Activated naive CD4-positive, alpha-beta T cell treated with anti-CD3 and anti-CD28 coated beads, Interleukin-2, amount 50 U/mL, for 72 hours (primary cell): ENCODE results near the gene NDRG2. TPM values are rescaled to one million over a fixed set of nuclear protein-coding genes. Genes with fewer than 3 reads are reported as not detected.
"Not testable (repeated sequence)": the region's sequence is repeated elsewhere in the genome, so short reads cannot be mapped to it uniquely, and the experiment has no call there.

Source experiments
- ATAC-seq, 2 donors: fragments of 150-1000 bp; cut with Tn5 transposase; 2 replicates each; pipeline ENCODE4 v1.10.0; 2021; ENCODE audit warnings: mild to moderate bottlenecking in 2 of 2, moderate library complexity in 2 of 2
- DNase-seq, 2 donors: peaks; one replicate each; pipeline ENCODE4 v3.0.0; 2021 to 2022; ENCODE audit warnings: low spot score in 2 of 2
- H3K27ac Mint-ChIP-seq, 2 donors: one replicate each; pipeline ENCODE4 v1.8.0; 2022; ENCODE audit warnings: mild to moderate bottlenecking in 2 of 2, mixed read lengths in 2 of 2
- H3K36me3 Mint-ChIP-seq, 2 donors: one replicate each; pipeline ENCODE4 v1.8.0; 2022; ENCODE audit warnings: mixed read lengths in 2 of 2
- H3K9me3 Mint-ChIP-seq, 2 donors: one replicate each; pipeline ENCODE4 v1.8.0; 2022; ENCODE audit warnings: mixed read lengths in 2 of 2
- total RNA-seq, 2 donors: library from RNA; stranded (reverse); gene quantifications; one replicate each; pipeline ENCODE4 v1.2.3, GENCODE V29; 2022

NDRG2 gene
- total RNA-seq, 2 donors from 2014 or later = 7.6 to 7.8 TPM

GRCh38 chr14:21041676-21042433 is 17.0 kb upstream of the NDRG2 start, which contains the start of gene RNASE7:
Gene RNASE7 (plus strand): TSS chr14:21042362. CDS start chr14:21042993, 631 bp downstream.
- Mint-ChIP-seq H3K27ac (peak within 1 kb of the TSS in 1 of 2 donors; percentile 78), H3K36me3 (no peaks in the 10 kb centered on the region), H3K9me3 (no peaks in the 10 kb centered on the region)
- DNase-seq (no peak), ATAC-seq (no peak)

GRCh38 chr14:21040941-21041340 is 16.1 kb upstream of the NDRG2 start:
- H3K27ac Mint-ChIP-seq = peak overlapping the region in 1 of 2 donors; percentile 20
- not testable (repeated sequence) for H3K9me3 Mint-ChIP-seq, DNase-seq, ATAC-seq, H3K36me3 Mint-ChIP-seq

- no peak for DNase-seq
- H3K27ac Mint-ChIP-seq = peak overlapping the region in 1 of 2 donors; percentile 20
- H3K36me3 Mint-ChIP-seq = no peaks in the 10 kb centered on the region
- no peaks in the 10 kb centered on the region for H3K9me3 Mint-ChIP-seq
- no peak for ATAC-seq
Observed at GRCh38 chr14:21040370-21040925, 15.6 kb upstream of the NDRG2 start.

GRCh38 chr14:21039585-21040369 is 14.9 kb upstream of the NDRG2 start:
- Mint-ChIP-seq H3K36me3 (no peaks in the 10 kb centered on the region), H3K9me3 (no peaks in the 10 kb centered on the region), H3K27ac (peak overlapping the region; percentile 11 to 20)
- DNase-seq = no peak
- ATAC-seq = peak; percentile 56 to 64

GRCh38 chr14:21038441-21039422 is 13.9 kb upstream of the NDRG2 start:
- ATAC-seq (no peak), DNase-seq (no peak)
- no peak overlapping the region for H3K27ac Mint-ChIP-seq
- no peaks in the 10 kb centered on the region for H3K36me3 Mint-ChIP-seq
- H3K9me3 Mint-ChIP-seq = no peaks in the 10 kb centered on the region

- Mint-ChIP-seq H3K36me3 (no peaks in the 10 kb centered on the region), H3K27ac (no peak overlapping the region), H3K9me3 (no peaks in the 10 kb centered on the region)
- DNase-seq (no peak), ATAC-seq (no peak)
Observed at GRCh38 chr14:21037156-21037555, 12.3 kb upstream of the NDRG2 start.

- H3K27ac Mint-ChIP-seq = peak overlapping the region in 1 of 2 donors; percentile 18
- no peaks in the 10 kb centered on the region for H3K36me3 Mint-ChIP-seq
- DNase-seq (no peak), ATAC-seq (peak in 1 of 2 donors; percentile 65)
- no peaks in the 10 kb centered on the region for H3K9me3 Mint-ChIP-seq
Observed at GRCh38 chr14:21036751-21037150, 11.9 kb upstream of the NDRG2 start.

GRCh38 chr14:21034707-21035106 is 9.8 kb upstream of the NDRG2 start, which contains the start of gene RNASE13:
Gene RNASE13 (minus strand): TSS chr14:21034807. CDS start chr14:21034288, 519 bp downstream.
- no peak for DNase-seq
- Mint-ChIP-seq H3K27ac (no peak within 1 kb of the TSS), H3K36me3 (no peaks in the 10 kb centered on the region), H3K9me3 (no peaks in the 10 kb centered on the region)
- no peak for ATAC-seq

- peak overlapping the region; percentile 8 to 51 for H3K27ac Mint-ChIP-seq
- H3K9me3 Mint-ChIP-seq = no peaks in the 10 kb centered on the region
- no peak for ATAC-seq
- DNase-seq = no peak
- H3K36me3 Mint-ChIP-seq = no peaks in the 10 kb centered on the region
Observed at GRCh38 chr14:21033133-21033698, 8.4 kb upstream of the NDRG2 start.

- Mint-ChIP-seq H3K27ac (peak overlapping the region in 1 of 2 donors; percentile 8), H3K36me3 (no peaks in the 10 kb centered on the region), H3K9me3 (no peaks in the 10 kb centered on the region)
- DNase-seq = no peak
- ATAC-seq = no peak
Observed at GRCh38 chr14:21032326-21033132, 7.7 kb upstream of the NDRG2 start.

GRCh38 chr14:21030531-21030930 is 5.7 kb upstream of the NDRG2 start:
- Mint-ChIP-seq H3K9me3 (no peaks in the 10 kb centered on the region), H3K27ac (no peak overlapping the region), H3K36me3 (no peaks in the 10 kb centered on the region)
- no peak for ATAC-seq
- DNase-seq = no peak

- ATAC-seq = no peak
- no peak for DNase-seq
- no peaks in the 10 kb centered on the region for H3K9me3 Mint-ChIP-seq
- H3K36me3 Mint-ChIP-seq = no peaks in the 10 kb centered on the region
- H3K27ac Mint-ChIP-seq = no peak within 1 kb of the TSS
Observed at GRCh38 chr14:21029917-21030316, 5.1 kb upstream of the NDRG2 start, which contains the start of gene TPPP2. Gene TPPP2 (plus strand): TSS chr14:21030217. CDS start chr14:21030582, 365 bp downstream.

GRCh38 chr14:21026988-21027315 is 2.1 kb upstream of the NDRG2 start:
- H3K9me3 Mint-ChIP-seq = no peaks in the 10 kb centered on the region

GRCh38 chr14:21026274-21026987 is 1.6 kb upstream of the NDRG2 start:
- Mint-ChIP-seq H3K9me3 (no peaks in the 10 kb centered on the region), H3K36me3 (no peaks in the 10 kb centered on the region), H3K27ac (no peak overlapping the region)
- DNase-seq = no peak
- no peak for ATAC-seq

More at GRCh38 chr14:21026988-21027315, 2.1 kb upstream of the NDRG2 start:
- H3K27ac Mint-ChIP-seq = no peak overlapping the region
- no peaks in the 10 kb centered on the region for H3K36me3 Mint-ChIP-seq
- no peak for DNase-seq
- ATAC-seq = no peak
